Endothelial cell of umbilical vein (primary cell): ENCODE measurements around the gene KRT77. TPM values are rescaled to one million over a fixed set of nuclear protein-coding genes. Genes with fewer than 3 reads are reported as not detected.

ENCODE experiments used
- BruUV-seq: library from RNA; stranded (reverse); fragments of 400-500 nt; replicated peaks from 2 replicates; lab custom pipeline; 2021; lab: Mats Ljungman, UMichigan
- CTCF ChIA-PET: fragments of 300-600, 350-600 bp; sonication (Branson Sonifier 250); formaldehyde crosslinking; loops from one replicate; lab custom pipeline; 2021; ENCODE audit warnings: antibody characterized with exemption, inconsistent platforms; lab: Charles Lee
- POLR2A ChIA-PET: fragments of 300-600, 350-600 bp; sonication (Branson Sonifier 250); formaldehyde crosslinking; loops from one replicate; lab custom pipeline; 2021; ENCODE audit warnings: antibody characterized with exemption, inconsistent platforms; lab: Charles Lee
- DNase-seq: peaks from one replicate; pipeline ENCODE4 v3.0.0-alpha.2; 2011; ENCODE audit warnings: low read depth, low spot score
- FAIRE-seq: peaks from 2 replicates; lab custom pipeline; 2011; peaks lifted over from hg19 to GRCh38; lab: Jason Lieb, UNC
- H2AFZ ChIP-seq: 2 replicates; pipeline ENCODE4 v1.6.0; 2012; ENCODE audit warnings: low read depth, low read length, control low read depth, inconsistent platforms
- H3K27ac ChIP-seq: 2 replicates; pipeline ENCODE4 v1.5.1; 2011; ENCODE audit warnings: low read depth, mild to moderate bottlenecking, control low read depth, low read length, moderate library complexity; ENCODE audit not compliant: insufficient read depth
- H3K27me3 ChIP-seq, 2 experiments: 2 replicates each; pipeline versions ENCODE4 v1.6.0 to v1.6.1; 2011; ENCODE audit warnings: low read length in 2 of 2, mixed read lengths in 1 of 2; ENCODE audit not compliant: control insufficient read depth in 2 of 2, insufficient read depth in 2 of 2
- H3K36me3 ChIP-seq, 2 experiments: 2 replicates in 1 of 2; 3 replicates in 1 of 2; pipeline ENCODE4 v1.5.1; 2011; ENCODE audit warnings: low read length in 2 of 2, mild to moderate bottlenecking in 1 of 2, moderate library complexity in 1 of 2; ENCODE audit not compliant: control insufficient read depth in 2 of 2, insufficient read depth in 2 of 2; ENCODE audit errors: extremely low read depth in 1 of 2
- H3K4me1 ChIP-seq: 3 replicates; pipeline ENCODE4 v1.5.1; 2011; ENCODE audit warnings: mild to moderate bottlenecking, low read length; ENCODE audit not compliant: control insufficient read depth, insufficient read depth; ENCODE audit errors: extremely low read depth
- H3K4me2 ChIP-seq: 2 replicates; pipeline ENCODE4 v1.6.1; 2011; ENCODE audit warnings: low read length, control low read depth, mixed read lengths; ENCODE audit not compliant: insufficient read depth
- H3K4me3 ChIP-seq, 3 experiments: fragments of 200-600 bp in 1 of 3; sonication (generic), shearing (Covaris generic) in 1 of 3; replicated peaks in 1 of 3; 2 replicates each; pipeline ENCODE4 v1.5.1; 2011 to 2016; ENCODE audit warnings: control low read depth in 3 of 3, low read length in 3 of 3, mild to moderate bottlenecking in 2 of 3, inconsistent platforms in 1 of 3, low read depth in 1 of 3, moderate library complexity in 1 of 3; ENCODE audit not compliant: insufficient read depth in 1 of 3
- H3K79me2 ChIP-seq: 2 replicates; pipeline ENCODE4 v1.6.0; 2012; ENCODE audit warnings: low read length, inconsistent platforms; ENCODE audit not compliant: control insufficient read depth, insufficient read depth
- H3K9ac ChIP-seq: replicated peaks from 2 replicates; pipeline ENCODE3; 2011; ENCODE audit warnings: low read length, control low read depth; ENCODE audit not compliant: insufficient read depth; ENCODE audit errors: extremely low read depth
- H3K9me1 ChIP-seq: replicated peaks from 3 replicates; pipeline ENCODE4 v1.6.0; 2011; ENCODE audit warnings: mild to moderate bottlenecking, low read length; ENCODE audit not compliant: control insufficient read depth, insufficient read depth; ENCODE audit errors: extremely low read depth
- H3K9me3 ChIP-seq: replicated peaks from 2 replicates; pipeline ENCODE4 v1.5.1; 2012; ENCODE audit warnings: low read length, inconsistent platforms; ENCODE audit not compliant: control insufficient read depth, insufficient read depth
- H4K20me1 ChIP-seq: replicated peaks from 2 replicates; pipeline ENCODE3; 2011; ENCODE audit warnings: mild to moderate bottlenecking, low read length; ENCODE audit not compliant: control insufficient read depth, insufficient read depth; ENCODE audit errors: extremely low read depth
- EZH2 ChIP-seq: IDR thresholded peaks from 2 replicates; pipeline ENCODE4 v1.6.1; 2012; ENCODE audit warnings: borderline replicate concordance, low read depth, mild to moderate bottlenecking, moderate library complexity, low read length, inconsistent platforms; ENCODE audit not compliant: severe bottlenecking
- FOS ChIP-seq: IDR thresholded peaks from 2 replicates; pipeline ENCODE4 v1.6.1; 2011; ENCODE audit warnings: mild to moderate bottlenecking, low read length, moderate library complexity, borderline replicate concordance; ENCODE audit not compliant: insufficient read depth
- GATA2 ChIP-seq: IDR thresholded peaks from 2 replicates; pipeline ENCODE4 v1.7.0; 2011; ENCODE audit warnings: low read depth, mild to moderate bottlenecking, moderate library complexity, mixed read lengths, low read length; ENCODE audit not compliant: insufficient read length, insufficient read depth
- JUN ChIP-seq: IDR thresholded peaks from 2 replicates; pipeline ENCODE4 v1.6.1; 2011; ENCODE audit warnings: borderline replicate concordance, low read depth; ENCODE audit not compliant: insufficient read length, insufficient read depth
- MYC ChIP-seq: IDR thresholded peaks from one replicate; pipeline ENCODE4 v1.6.1; 2011; ENCODE audit warnings: mild to moderate bottlenecking, low read depth, low read length
- POLR2A ChIP-seq: IDR thresholded peaks from 2 replicates; pipeline ENCODE4 v1.6.1; 2012; ENCODE audit warnings: low read depth, mild to moderate bottlenecking, control low read depth, low read length
- POLR2AphosphoS5 ChIP-seq: IDR thresholded peaks from 2 replicates; pipeline ENCODE4 v1.6.1; 2012; ENCODE audit warnings: low read depth, mild to moderate bottlenecking, control low read depth, low read length, moderate library complexity; ENCODE audit not compliant: insufficient read depth
- dilution Hi-C: fragments of 300-500 bp; cut with MboI; formaldehyde crosslinking; loops from one replicate; pipeline ENCODE4 v1.15.0; 2019; ENCODE audit warnings: low sequenced_read_pairs; ENCODE audit not compliant: extremely low pct_ligation_motif_present
- intact Hi-C: fragments of 100-400 bp; cut with micrococcal nuclease; formaldehyde crosslinking; loops from one replicate; pipeline ENCODE4 v1.10.0; 2022
- polyA plus RNA-seq, 4 experiments: library from polyadenylated mRNA; depleted of rRNA in 3 of 4; stranded (reverse) in 3 of 4; unstranded in 1 of 4; fragments of >200 nt; gene quantifications; 2 replicates each; pipeline versions ENCODE4 v1.2.1 to v1.2.3, GENCODE V29; 2011 to 2012; ENCODE audit warnings: missing spikeins in 1 of 4
- total RNA-seq: library from RNA; stranded (reverse); gene quantifications from 2 replicates; pipeline ENCODE4 v1.2.3, GENCODE V29; 2021
- TF ChIP-seq, protein P1 (sequence below), 2 donors: IDR thresholded peaks; 1 replicate in 1 of 2; 2 replicates in 1 of 2; pipeline ENCODE4 v1.5.1; 2011; ENCODE audit warnings: low read length in 2 of 2, mild to moderate bottlenecking in 2 of 2, moderate library complexity in 2 of 2, control low read depth in 1 of 2, inconsistent platforms in 1 of 2, low read depth in 1 of 2; ENCODE audit not compliant: insufficient read depth in 1 of 2; ENCODE audit errors: extremely low read depth in 1 of 2
- TF ChIP-seq, protein P2 (sequence below): IDR thresholded peaks from 2 replicates; pipeline ENCODE4 v1.6.1; 2011; ENCODE audit not compliant: insufficient read depth, insufficient read length

KRT77 gene
- total and polyA plus RNA-seq, 2 donors (not counting 3 experiments of a cell fraction or from before 2014, with no cell fraction given) = not detected

DNA sequence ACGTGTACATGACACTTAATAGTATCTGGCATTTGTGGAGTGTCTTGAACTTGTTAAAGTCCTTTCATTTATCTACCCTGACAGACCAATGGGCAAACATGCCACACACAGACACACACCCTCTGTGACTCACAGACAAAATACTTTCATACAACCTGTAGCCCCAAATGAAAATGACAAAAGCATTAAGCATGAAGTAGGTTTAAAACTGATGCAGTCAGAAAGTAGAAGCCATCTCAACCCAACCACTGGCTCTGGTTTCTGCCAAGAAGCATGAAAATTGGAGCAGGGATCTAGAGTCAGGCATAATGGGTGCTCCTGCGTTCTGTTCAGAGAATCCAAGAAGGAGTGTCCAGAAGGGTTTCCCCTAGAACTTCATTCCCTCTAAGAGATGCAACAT, 23.1 kb upstream of the KRT77 start:
- ChIA-PET CTCF (interaction anchor here (0.8 kb wide), 1 partner anchor 139 kb away, joined by 3 read pairs; no protein-coding TSS in a partner anchor), POLR2A (no interaction called here)
- Histone ChIP-seq H2AFZ (no peak overlapping the region), H3K9me3 (no peaks in the 10 kb centered on the region), H3K9me1 (no peaks in the 10 kb centered on the region), H3K4me2 (no peak overlapping the region), H3K36me3 (no peaks in the 10 kb centered on the region), H3K4me3 (no peak overlapping the region), H3K27ac (no peak overlapping the region), H3K79me2 (no peaks in the 10 kb centered on the region), H3K4me1 (no peaks in the 10 kb centered on the region), H3K27me3 (no peaks in the 10 kb centered on the region), H4K20me1 (no peaks in the 10 kb centered on the region), H3K9ac (no peak overlapping the region)
- dilution Hi-C loops (no loop called here), intact Hi-C loops (no loop called here)
- FAIRE-seq (no peak), DNase-seq (no peak)
- BruUV-seq = no TSS peak
- TF ChIP-seq FOS (no peak), EZH2 (no peak), POLR2AphosphoS5 (no peak), GATA2 (no peak), MYC (no peak), JUN (no peak), POLR2A (no peak)
- TF ChIP-seq, protein P1, sequence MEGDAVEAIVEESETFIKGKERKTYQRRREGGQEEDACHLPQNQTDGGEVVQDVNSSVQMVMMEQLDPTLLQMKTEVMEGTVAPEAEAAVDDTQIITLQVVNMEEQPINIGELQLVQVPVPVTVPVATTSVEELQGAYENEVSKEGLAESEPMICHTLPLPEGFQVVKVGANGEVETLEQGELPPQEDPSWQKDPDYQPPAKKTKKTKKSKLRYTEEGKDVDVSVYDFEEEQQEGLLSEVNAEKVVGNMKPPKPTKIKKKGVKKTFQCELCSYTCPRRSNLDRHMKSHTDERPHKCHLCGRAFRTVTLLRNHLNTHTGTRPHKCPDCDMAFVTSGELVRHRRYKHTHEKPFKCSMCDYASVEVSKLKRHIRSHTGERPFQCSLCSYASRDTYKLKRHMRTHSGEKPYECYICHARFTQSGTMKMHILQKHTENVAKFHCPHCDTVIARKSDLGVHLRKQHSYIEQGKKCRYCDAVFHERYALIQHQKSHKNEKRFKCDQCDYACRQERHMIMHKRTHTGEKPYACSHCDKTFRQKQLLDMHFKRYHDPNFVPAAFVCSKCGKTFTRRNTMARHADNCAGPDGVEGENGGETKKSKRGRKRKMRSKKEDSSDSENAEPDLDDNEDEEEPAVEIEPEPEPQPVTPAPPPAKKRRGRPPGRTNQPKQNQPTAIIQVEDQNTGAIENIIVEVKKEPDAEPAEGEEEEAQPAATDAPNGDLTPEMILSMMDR (IDR thresholded peaks at IDR 0.05; ENCODE audit: extremely low read depth in 1 of 2, insufficient read depth in 1 of 2, low read depth in 1 of 2, low read length in 2 of 2) = no peak
- TF ChIP-seq, protein P2, sequence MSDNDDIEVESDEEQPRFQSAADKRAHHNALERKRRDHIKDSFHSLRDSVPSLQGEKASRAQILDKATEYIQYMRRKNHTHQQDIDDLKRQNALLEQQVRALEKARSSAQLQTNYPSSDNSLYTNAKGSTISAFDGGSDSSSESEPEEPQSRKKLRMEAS = no peak
